Esophagus squamous epithelium (tissue), 5 donors: ENCODE data around the gene SINHCAF. TPM values are rescaled to one million over a fixed set of nuclear protein-coding genes. Genes with fewer than 3 reads are reported as not detected.

Experiments
- DNase-seq: peaks from one replicate; lab custom pipeline; 2025; lab: John Stamatoyannopoulos, UW
- H3K27ac ChIP-seq, 4 donors: fragments of 200-600 bp; sonication (generic); one replicate each; pipeline ENCODE4 v1.5.1; 2016 to 2019; ENCODE audit warnings: mild to moderate bottlenecking in 1 of 4
- H3K27me3 ChIP-seq, 4 donors: fragments of 200-600 bp; sonication (generic); 1 replicate in 3 of 4; 2 replicates in 1 of 4; pipeline versions ENCODE4 v1.5.1 to v1.6.0; 2017 to 2021; ENCODE audit warnings: antibody characterized with exemption in 1 of 4
- H3K36me3 ChIP-seq, 3 donors: fragments of 200-600 bp; sonication (generic); one replicate each; pipeline ENCODE4 v1.5.1; 2016 to 2019
- H3K4me1 ChIP-seq, 3 donors: fragments of 200-600 bp; sonication (generic); one replicate each; pipeline ENCODE4 v1.5.1; 2017 to 2019
- H3K4me3 ChIP-seq, 4 donors: fragments of 200-600 bp; sonication (generic); 1 replicate in 3 of 4; 2 replicates in 1 of 4; pipeline ENCODE4 v1.5.1; 2016 to 2019; ENCODE audit warnings: mild to moderate bottlenecking in 2 of 4, moderate library complexity in 1 of 4
- H3K9me3 ChIP-seq, 3 donors: fragments of 200-600 bp; sonication (generic); one replicate each; pipeline ENCODE4 v1.5.1; 2016 to 2019
- CTCF ChIP-seq, 6 experiments: fragments of 450-650 bp in 4 of 6; fragments of 200-600 bp in 2 of 6; sonication (generic) in 2 of 6; IDR thresholded peaks; one replicate each; pipeline ENCODE4 v1.5.1; 2016 to 2019; ENCODE audit warnings: antibody characterized with exemption in 6 of 6, mild to moderate bottlenecking in 4 of 6, moderate library complexity in 4 of 6
- POLR2A ChIP-seq, 4 donors: fragments of 450-650 bp; IDR thresholded peaks; one replicate each; pipeline ENCODE4 v1.6.1; 2017; ENCODE audit warnings: antibody characterized with exemption in 4 of 4, mild to moderate bottlenecking in 4 of 4, moderate library complexity in 3 of 4
- WGBS, 2 donors: methylation state at CpG; one replicate each; pipeline ENCODE4 v1.1.5; 2018; 5-methylcytosine and 5-hydroxymethylcytosine counted together
- intact Hi-C: fragments of 100-400 bp; cut with DNase I; formaldehyde crosslinking; loops from one replicate; pipeline ENCODE4 v1.15.0; 2022
- total RNA-seq, 4 donors: library from RNA; depleted of rRNA; stranded (reverse); fragments of >200 nt; gene quantifications; one replicate each; pipeline ENCODE4 v1.1.0, GENCODE V29; 2016
- donor health status: DM: yes; HTN: yes; CAD: no.

The SINHCAF gene
- total RNA-seq, 4 donors from 2014 or later, result 52.2 to 71.9 (median 62.0) TPM

GRCh38 chr12:31301311-31301710, 24.6 kb downstream of the SINHCAF start:
- Histone ChIP-seq H3K4me1 (no peaks in the 10 kb centered on the region), H3K9me3 (no peaks in the 10 kb centered on the region), H3K36me3 (peaks cover 7 to 81% (median 8%) of the 10 kb centered on the region in 3 donors), H3K4me3 (no peak overlapping the region), H3K27ac (no peak overlapping the region), H3K27me3 (no peaks in the 10 kb centered on the region)
- no peak for DNase-seq
- intact Hi-C loops, result no loop called here
- no peak for TF ChIP-seq POLR2A (IDR thresholded peaks at IDR 0.05)
- no peak for TF ChIP-seq CTCF (IDR thresholded peaks at IDR 0.05)
- 91 to 97% methylated on average over 2 of the region's 2 CpGs for WGBS, 2 donors

- Histone ChIP-seq H3K4me3 (no peak overlapping the region), H3K27me3 (no peaks in the 10 kb centered on the region), H3K27ac (no peak overlapping the region), H3K36me3 (peaks cover 7 to 87% (median 8%) of the 10 kb centered on the region in 3 donors), H3K9me3 (no peaks in the 10 kb centered on the region), H3K4me1 (no peaks in the 10 kb centered on the region)
- DNase-seq, result no peak
- TF ChIP-seq CTCF (IDR thresholded peaks at IDR 0.05), result no peak
- no peak for TF ChIP-seq POLR2A (IDR thresholded peaks at IDR 0.05)
- WGBS, 2 donors, result 83 to 89% methylated on average over 3 of the region's 3 CpGs
- intact Hi-C loops, result no loop called here
Measured at GRCh38 chr12:31300783-31301182, 25.2 kb downstream of the SINHCAF start.

GRCh38 chr12:31300341-31300740, 25.6 kb downstream of the SINHCAF start:
- Histone ChIP-seq H3K9me3 (no peaks in the 10 kb centered on the region), H3K4me3 (no peak overlapping the region), H3K36me3 (peaks cover 7 to 90% (median 8%) of the 10 kb centered on the region in 3 donors), H3K27me3 (no peaks in the 10 kb centered on the region), H3K4me1 (no peaks in the 10 kb centered on the region), H3K27ac (no peak overlapping the region)
- TF ChIP-seq CTCF (IDR thresholded peaks at IDR 0.05), result no peak
- no peak for TF ChIP-seq POLR2A (IDR thresholded peaks at IDR 0.05)
- 86% methylated on average over 1 of the region's 1 CpG for WGBS, 2 donors
- no peak for DNase-seq
- intact Hi-C loops, result no loop called here

- H3K27ac ChIP-seq, result no peak overlapping the region
- no peak for TF ChIP-seq CTCF (IDR thresholded peaks at IDR 0.05)
- no peak for TF ChIP-seq POLR2A (IDR thresholded peaks at IDR 0.05)
- no peak overlapping the region for H3K4me3 ChIP-seq
- H3K36me3 ChIP-seq, result peaks cover 7 to 90% (median 8%) of the 10 kb centered on the region in 3 donors
- H3K4me1 ChIP-seq, result no peaks in the 10 kb centered on the region
- H3K9me3 ChIP-seq, result no peaks in the 10 kb centered on the region
- H3K27me3 ChIP-seq, result no peaks in the 10 kb centered on the region
- WGBS, 2 donors, result 58 to 77% methylated on average over 3 of the region's 3 CpGs
- DNase-seq, result no peak
- intact Hi-C loops, result no loop called here
Measured at GRCh38 chr12:31298922-31299321, 27.0 kb downstream of the SINHCAF start.

GRCh38 chr12:31298515-31298910, 27.4 kb downstream of the SINHCAF start:
- intact Hi-C loops, result no loop called here
- WGBS, 2 donors, result 75 to 81% methylated on average over 2 of the region's 2 CpGs
- no peaks in the 10 kb centered on the region for H3K27me3 ChIP-seq
- no peak for DNase-seq
- TF ChIP-seq CTCF (IDR thresholded peaks at IDR 0.05) (no peak), POLR2A (IDR thresholded peaks at IDR 0.05) (no peak)
- peaks cover 7 to 90% (median 8%) of the 10 kb centered on the region in 3 donors for H3K36me3 ChIP-seq
- no peak overlapping the region for H3K27ac ChIP-seq
- H3K9me3 ChIP-seq, result no peaks in the 10 kb centered on the region
- H3K4me3 ChIP-seq, result no peak overlapping the region
- no peaks in the 10 kb centered on the region for H3K4me1 ChIP-seq
